Transverse colon (tissue), 4 donors: ENCODE results near the gene MBTPS1. TPM values are rescaled to one million over a fixed set of nuclear protein-coding genes. Genes with fewer than 3 reads are reported as not detected.

Source experiments
- DNase-seq: peaks from one replicate; pipeline ENCODE4 v3.0.0-alpha.2; 2019
- H3K27ac ChIP-seq, 4 donors: fragments of 200-600 bp; sonication (generic); 2 replicates each; pipeline ENCODE4 v1.5.1; 2016 to 2018; ENCODE audit warnings: inconsistent platforms in 4 of 4
- H3K27me3 ChIP-seq: fragments of 200-600 bp; sonication (generic); 2 replicates; pipeline ENCODE4 v1.5.1; 2017; ENCODE audit warnings: inconsistent platforms
- H3K36me3 ChIP-seq, 4 donors: fragments of 200-600 bp; sonication (generic); 2 replicates each; pipeline ENCODE4 v1.5.1; 2017 to 2019; ENCODE audit warnings: inconsistent platforms in 4 of 4
- H3K4me1 ChIP-seq, 4 donors: fragments of 200-600 bp; sonication (generic); 2 replicates each; pipeline ENCODE4 v1.5.1; 2017 to 2020; ENCODE audit warnings: inconsistent platforms in 4 of 4
- H3K4me3 ChIP-seq, 4 donors: fragments of 200-600 bp; sonication (generic); 1 replicate in 1 of 4; 2 replicates in 3 of 4; pipeline versions ENCODE4 v1.5.1 to v1.6.1; 2017 to 2019; ENCODE audit warnings: inconsistent platforms in 4 of 4
- H3K9me3 ChIP-seq, 2 donors: fragments of 200-600 bp; sonication (generic); 2 replicates each; pipeline ENCODE4 v1.5.1; 2017 to 2019; ENCODE audit warnings: inconsistent platforms in 2 of 2
- CTCF ChIP-seq, 5 experiments: fragments of 200-600 bp in 3 of 5; fragments of 450-650 bp in 2 of 5; sonication (generic) in 3 of 5; IDR thresholded peaks; 1 replicate in 2 of 5; 2 replicates in 3 of 5; pipeline ENCODE4 v1.5.1; 2016 to 2017; ENCODE audit warnings: antibody characterized with exemption in 5 of 5, inconsistent platforms in 3 of 5, mild to moderate bottlenecking in 2 of 5, moderate library complexity in 1 of 5
- EP300 ChIP-seq: sonication (generic); formaldehyde crosslinking; IDR thresholded peaks from one replicate; pipeline ENCODE4 v1.6.1; 2017; ENCODE audit warnings: antibody characterized with exemption, low read depth
- POLR2A ChIP-seq: fragments of 450-650 bp; IDR thresholded peaks from one replicate; pipeline ENCODE4 v1.6.1; 2016; ENCODE audit warnings: antibody characterized with exemption, mild to moderate bottlenecking, moderate library complexity
- POLR2AphosphoS5 ChIP-seq, 3 donors: sonication (generic); formaldehyde crosslinking; IDR thresholded peaks; one replicate each; pipeline ENCODE4 v1.6.1; 2016; ENCODE audit warnings: antibody characterized with exemption in 3 of 3
- WGBS, 2 donors: methylation state at CpG; one replicate each; pipeline ENCODE4 v1.1.5; 2018; ENCODE audit warnings: low coverage in 1 of 2; 5-methylcytosine and 5-hydroxymethylcytosine counted together
- in situ Hi-C, 4 donors: fragments of 200-750 bp; cut with MboI; loops; one replicate each; pipeline versions ENCODE4 v1.15.0 to v1.15.1; 2017; ENCODE audit warnings: low sequenced_read_pairs in 3 of 4, low pct_ligation_motif_present in 1 of 4, low pct_unique_long_range_greater_than_20kb in 1 of 4
- intact Hi-C: fragments of 100-400 bp; cut with DNase I; formaldehyde crosslinking; loops from one replicate; pipeline ENCODE4 v1.15.1; 2023; ENCODE audit warnings: low total_unique reads
- total RNA-seq, 4 donors: library from RNA; depleted of rRNA; stranded (reverse); fragments of >200 nt; gene quantifications; one replicate each; pipeline ENCODE4 v1.1.0, GENCODE V29; 2016

Gene MBTPS1
- total RNA-seq, 4 donors from 2014 or later = 53.7 to 110 (median 97.0) TPM

- in situ Hi-C loops (no loop called here), intact Hi-C loops (no loop called here)
- TF ChIP-seq POLR2AphosphoS5 (IDR thresholded peaks at IDR 0.05) (no peak), CTCF (IDR thresholded peaks at IDR 0.05) (no peak), POLR2A (no peak), EP300 (no peak)
- WGBS, 2 donors = 82 to 93% methylated on average over 3 to 4 of the region's 4 CpGs
- H3K27ac ChIP-seq = no peak overlapping the region
- no peaks in the 10 kb centered on the region for H3K36me3 ChIP-seq
- DNase-seq = no peak
- H3K4me3 ChIP-seq = no peak overlapping the region
- H3K27me3 ChIP-seq = no peaks in the 10 kb centered on the region
- H3K4me1 ChIP-seq = no peaks in the 10 kb centered on the region
- H3K9me3 ChIP-seq = peaks cover 0 to 7% of the 10 kb centered on the region in 2 donors
Observed at GRCh38 chr16:84018710-84019109, 98.0 kb downstream of the MBTPS1 start.

GRCh38 chr16:84016477-84016876, 100.3 kb downstream of the MBTPS1 start:
- Histone ChIP-seq H3K4me1 (no peaks in the 10 kb centered on the region), H3K36me3 (no peaks in the 10 kb centered on the region), H3K27me3 (no peaks in the 10 kb centered on the region), H3K27ac (no peak overlapping the region), H3K9me3 (peaks cover 0 to 2% of the 10 kb centered on the region in 2 donors), H3K4me3 (no peak overlapping the region)
- in situ Hi-C loops (no loop called here), intact Hi-C loops (no loop called here)
- 92% methylated on average over 12 of the region's 12 CpGs; no CpG with 5 or more reads in 1 of the 2 donors for WGBS, 2 donors
- TF ChIP-seq POLR2AphosphoS5 (IDR thresholded peaks at IDR 0.05) = no peak
- no peak for TF ChIP-seq EP300
- no peak for TF ChIP-seq POLR2A
- no peak for TF ChIP-seq CTCF (IDR thresholded peaks at IDR 0.05)
- no peak for DNase-seq

GRCh38 chr16:84015399-84015798, 101.3 kb downstream of the MBTPS1 start:
- H3K4me1 ChIP-seq = no peaks in the 10 kb centered on the region
- in situ Hi-C loops = no loop called here
- H3K27ac ChIP-seq = no peak overlapping the region
- no peak overlapping the region for H3K4me3 ChIP-seq
- intact Hi-C loops = no loop called here
- WGBS, 2 donors = 82 to 94% methylated on average over 3 to 12 of the region's 12 CpGs
- H3K27me3 ChIP-seq = no peaks in the 10 kb centered on the region
- H3K9me3 ChIP-seq = no peaks in the 10 kb centered on the region
- TF ChIP-seq POLR2AphosphoS5 (IDR thresholded peaks at IDR 0.05) (no peak), CTCF (IDR thresholded peaks at IDR 0.05) (no peak), POLR2A (no peak), EP300 (no peak)
- DNase-seq = no peak
- no peaks in the 10 kb centered on the region for H3K36me3 ChIP-seq

- H3K27ac ChIP-seq = no peak overlapping the region
- in situ Hi-C loops = no loop called here
- WGBS, 2 donors = 66 to 76% methylated on average over 3 to 14 of the region's 14 CpGs
- H3K9me3 ChIP-seq = no peaks in the 10 kb centered on the region
- H3K4me1 ChIP-seq = no peaks in the 10 kb centered on the region
- no peak for TF ChIP-seq CTCF (IDR thresholded peaks at IDR 0.05)
- no peak for TF ChIP-seq EP300
- no peak for TF ChIP-seq POLR2AphosphoS5 (IDR thresholded peaks at IDR 0.05)
- TF ChIP-seq POLR2A = no peak
- H3K4me3 ChIP-seq = no peak overlapping the region
- no peaks in the 10 kb centered on the region for H3K27me3 ChIP-seq
- no peak for DNase-seq
- H3K36me3 ChIP-seq = no peaks in the 10 kb centered on the region
- intact Hi-C loops = no loop called here
Observed at GRCh38 chr16:84014570-84015327, 102.0 kb downstream of the MBTPS1 start.
